ENCODE data around the gene GABBR2.

Gene GABBR2

GRCh38 chr9:98363644-98364043 lies 345.1 kb downstream of the GABBR2 start:
- Mint-ChIP-seq H3K4me1 (no peaks in the 10 kb centered on the region), H3K27me3 (peaks cover 10% of the 10 kb centered on the region), H3K9me3 (peaks cover 9% of the 10 kb centered on the region), H3K27ac (no peak overlapping the region), H3K36me3 (peaks cover 4% of the 10 kb centered on the region), H3K4me3 (no peak overlapping the region)
- ATAC-seq, result no peak

DNA sequence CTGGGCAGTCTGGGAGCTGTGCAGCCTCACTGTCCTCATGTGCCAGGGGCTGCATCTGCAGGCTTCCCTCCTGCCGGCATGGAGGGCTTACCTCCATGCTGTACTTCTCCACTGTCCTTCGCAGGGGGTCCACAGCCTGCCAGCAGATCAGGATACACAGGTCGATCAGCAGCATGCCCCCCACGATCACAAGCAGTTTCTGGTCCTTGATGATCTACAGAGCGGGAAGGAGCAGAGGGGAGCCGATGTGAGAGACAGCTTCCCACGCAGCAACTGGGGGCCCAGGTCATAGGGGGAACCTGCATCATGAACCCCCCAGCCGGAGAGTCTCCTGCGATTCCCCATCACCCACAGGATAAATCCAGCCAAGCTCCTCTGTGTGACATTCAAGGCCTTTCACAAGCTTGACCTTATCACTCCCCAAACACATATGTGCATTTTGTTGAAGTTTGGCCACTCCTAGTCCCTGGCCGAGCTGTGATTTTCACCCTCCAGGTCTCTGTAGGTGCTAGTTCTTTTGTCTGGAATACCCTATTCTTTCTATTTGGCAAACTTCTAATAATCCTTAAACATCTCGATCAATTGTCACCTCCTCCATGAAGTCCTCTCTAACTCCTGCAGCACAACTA lies 346.0 kb downstream of the GABBR2 start:
- Mint-ChIP-seq H3K27me3 (peaks cover 10% of the 10 kb centered on the region), H3K36me3 (peaks cover 4% of the 10 kb centered on the region), H3K9me3 (peaks cover 9% of the 10 kb centered on the region), H3K4me3 (no peak overlapping the region), H3K4me1 (no peaks in the 10 kb centered on the region), H3K27ac (no peak overlapping the region)
- ATAC-seq, result no peak

- Mint-ChIP-seq H3K9me3 (peaks cover 6% of the 10 kb centered on the region), H3K4me3 (no peak overlapping the region), H3K27me3 (peaks cover 10% of the 10 kb centered on the region), H3K4me1 (no peaks in the 10 kb centered on the region), H3K36me3 (peaks cover 4% of the 10 kb centered on the region), H3K27ac (no peak overlapping the region)
- no peak for ATAC-seq
Observed at GRCh38 chr9:98361645-98362044, 347.1 kb downstream of the GABBR2 start.

DNA sequence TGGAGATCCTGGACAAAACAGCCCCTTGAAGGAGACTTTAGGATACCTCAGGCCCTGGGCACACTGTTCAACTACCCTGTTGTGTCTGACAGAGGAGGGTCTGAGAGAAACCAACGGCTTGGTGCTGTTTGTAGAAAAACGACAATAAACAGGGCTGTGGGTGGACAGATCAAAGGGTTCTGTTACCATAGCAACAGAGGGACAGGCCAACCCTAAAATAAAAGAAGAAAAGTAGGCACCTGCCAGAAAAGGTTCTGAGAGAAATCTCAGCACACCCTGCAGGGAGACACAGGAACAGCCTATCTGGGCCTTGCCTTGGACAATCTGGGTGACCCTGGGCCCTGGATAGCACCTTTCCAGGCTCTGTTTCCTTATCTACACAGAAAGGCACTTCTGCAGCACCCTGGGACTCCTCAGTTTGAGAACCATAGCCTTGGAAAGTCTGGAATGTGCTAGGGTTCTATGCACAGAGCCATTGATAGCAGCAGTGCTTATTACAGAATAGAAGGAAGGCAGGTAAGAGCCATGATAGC lies 348.5 kb downstream of the GABBR2 start:
- ATAC-seq, result no peak
- H3K36me3 Mint-ChIP-seq, result peaks cover 3% of the 10 kb centered on the region

DNA sequence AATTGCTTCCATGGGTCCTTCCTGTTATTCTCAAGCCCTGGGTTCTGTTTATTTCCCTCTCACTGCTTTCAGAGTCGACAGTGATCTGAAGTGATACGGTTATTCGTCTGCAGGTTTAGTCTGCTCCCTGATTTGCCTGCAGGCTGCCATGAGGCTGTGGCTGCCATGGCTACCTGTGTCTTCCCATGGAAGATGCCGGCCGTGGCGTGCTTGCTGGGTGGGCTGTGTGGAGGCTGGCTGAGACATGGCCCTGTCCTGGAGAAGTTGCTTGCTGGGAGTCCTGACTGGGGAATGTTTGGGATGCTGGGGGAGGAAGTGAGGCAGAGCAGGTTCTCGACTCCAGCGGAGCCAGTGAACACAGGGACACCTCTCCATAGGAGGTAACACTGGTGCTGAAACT lies 349.2 kb downstream of the GABBR2 start:
- Mint-ChIP-seq H3K4me3 (no peak overlapping the region), H3K4me1 (no peaks in the 10 kb centered on the region), H3K27me3 (peaks cover 10% of the 10 kb centered on the region), H3K27ac (no peak overlapping the region), H3K9me3 (no peaks in the 10 kb centered on the region), H3K36me3 (no peaks in the 10 kb centered on the region)
- no peak for ATAC-seq

More for the DNA sequence above, 348.5 kb downstream of the GABBR2 start:
- Mint-ChIP-seq H3K4me3 (no peak overlapping the region), H3K9me3 (peaks cover 4% of the 10 kb centered on the region), H3K27ac (no peak overlapping the region), H3K4me1 (no peaks in the 10 kb centered on the region), H3K27me3 (peaks cover 10% of the 10 kb centered on the region)

DNA sequence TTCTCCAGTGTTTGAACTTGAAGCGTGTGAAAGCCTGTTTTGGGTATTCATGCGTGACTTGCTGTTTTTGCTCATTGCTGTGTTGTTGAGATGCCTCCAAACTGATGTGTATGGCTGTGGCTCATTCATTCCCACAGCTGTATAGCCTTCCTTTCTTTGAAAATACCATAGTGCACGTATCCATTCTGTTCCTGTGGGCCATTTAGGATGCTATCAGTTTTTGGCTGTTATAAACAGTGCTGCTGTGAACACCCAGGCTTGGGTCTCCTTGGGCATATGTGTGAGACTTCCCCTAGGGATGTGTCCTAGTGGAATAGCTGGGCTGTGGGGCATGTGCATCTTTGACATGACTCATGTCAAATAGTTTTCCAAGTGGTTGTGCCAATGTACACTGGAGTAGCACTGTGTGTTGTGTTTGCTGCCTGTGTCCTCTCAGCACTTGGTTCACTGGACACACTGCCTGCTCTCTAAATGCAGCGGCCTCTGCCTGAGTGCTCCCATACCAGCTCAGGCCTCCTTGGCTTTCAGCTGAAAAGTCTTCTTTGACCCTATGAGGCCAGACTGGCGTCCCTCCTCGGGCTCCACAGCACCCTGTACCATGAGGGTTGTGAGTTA lies 350.7 kb downstream of the GABBR2 start:
- Mint-ChIP-seq H3K27me3 (peaks cover 10% of the 10 kb centered on the region), H3K4me1 (no peaks in the 10 kb centered on the region), H3K36me3 (no peaks in the 10 kb centered on the region), H3K27ac (no peak overlapping the region), H3K4me3 (no peak overlapping the region), H3K9me3 (no peaks in the 10 kb centered on the region)
- ATAC-seq, result no peak

GRCh38 chr9:98356953-98357690 lies 351.6 kb downstream of the GABBR2 start:
- Mint-ChIP-seq H3K4me3 (no peak overlapping the region), H3K9me3 (no peaks in the 10 kb centered on the region), H3K27me3 (peaks cover 18% of the 10 kb centered on the region), H3K36me3 (no peaks in the 10 kb centered on the region), H3K27ac (no peak overlapping the region), H3K4me1 (no peaks in the 10 kb centered on the region)
- ATAC-seq, result no peak

DNA sequence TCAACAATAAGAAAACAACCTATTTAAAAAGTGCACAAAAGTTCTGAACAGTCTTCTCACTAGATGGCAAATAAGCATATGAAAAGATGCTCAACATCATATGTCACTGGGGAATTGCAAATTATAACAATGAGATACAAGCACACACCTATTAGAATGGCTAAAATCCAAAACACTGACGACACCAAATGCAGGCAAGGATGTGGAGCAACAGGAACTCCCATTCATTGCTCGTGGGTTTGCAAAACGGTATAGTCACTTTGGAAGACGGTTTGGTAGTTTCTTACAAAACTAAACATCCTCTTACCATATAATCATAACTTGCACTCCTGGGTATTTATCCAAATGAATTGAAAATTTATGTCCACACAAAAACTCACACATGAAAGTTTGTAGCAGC lies 352.4 kb downstream of the GABBR2 start:
- no peak for ATAC-seq
- Mint-ChIP-seq H3K36me3 (peaks cover 5% of the 10 kb centered on the region), H3K27me3 (peaks cover 22% of the 10 kb centered on the region), H3K4me3 (no peak overlapping the region), H3K9me3 (peaks cover 4% of the 10 kb centered on the region), H3K4me1 (no peaks in the 10 kb centered on the region), H3K27ac (no peak overlapping the region)

GRCh38 chr9:98351370-98351769 lies 357.4 kb downstream of the GABBR2 start:
- H3K4me3 Mint-ChIP-seq, result no peak overlapping the region
- no peak overlapping the region for H3K27ac Mint-ChIP-seq
- H3K9me3 Mint-ChIP-seq, result peaks cover 12% of the 10 kb centered on the region
- H3K4me1 Mint-ChIP-seq, result no peaks in the 10 kb centered on the region
- no peak for ATAC-seq
- peaks cover 34% of the 10 kb centered on the region for H3K27me3 Mint-ChIP-seq
- H3K36me3 Mint-ChIP-seq, result peaks cover 10% of the 10 kb centered on the region

- Mint-ChIP-seq H3K9me3 (peaks cover 12% of the 10 kb centered on the region), H3K4me1 (no peaks in the 10 kb centered on the region), H3K27me3 (peaks cover 31% of the 10 kb centered on the region), H3K36me3 (peaks cover 10% of the 10 kb centered on the region), H3K27ac (no peak overlapping the region), H3K4me3 (no peak overlapping the region)
- no peak for ATAC-seq
Observed at GRCh38 chr9:98347642-98348041, 361.1 kb downstream of the GABBR2 start.

- H3K27me3 Mint-ChIP-seq, result peaks cover 5% of the 10 kb centered on the region
- H3K27ac Mint-ChIP-seq, result no peak overlapping the region
- no peak for ATAC-seq
- H3K36me3 Mint-ChIP-seq, result no peaks in the 10 kb centered on the region
- peaks cover 4% of the 10 kb centered on the region for H3K9me3 Mint-ChIP-seq
- H3K4me1 Mint-ChIP-seq, result no peaks in the 10 kb centered on the region
- H3K4me3 Mint-ChIP-seq, result no peak overlapping the region
Observed at GRCh38 chr9:98345011-98345410, 363.7 kb downstream of the GABBR2 start.

DNA sequence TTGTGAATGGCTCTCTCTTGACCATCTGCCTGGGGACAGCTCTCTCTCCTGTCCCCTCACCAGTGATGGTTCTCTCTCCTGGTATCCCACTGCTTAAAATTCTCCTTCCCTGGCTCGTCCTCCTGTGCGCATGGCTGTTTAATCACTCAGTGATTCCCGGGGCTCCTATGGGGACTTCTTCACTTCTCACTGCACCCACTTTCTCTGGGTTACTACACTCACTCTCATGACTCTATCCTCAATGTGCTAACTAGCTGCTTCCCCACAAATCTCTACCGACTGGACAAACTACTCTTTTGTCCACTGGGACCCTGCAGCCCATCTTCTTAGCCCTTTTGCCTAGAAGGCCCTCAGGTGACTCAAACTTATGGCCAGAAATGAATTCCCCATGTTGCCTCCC lies 364.2 kb downstream of the GABBR2 start:
- Mint-ChIP-seq H3K27ac (no peak overlapping the region), H3K9me3 (peaks cover 4% of the 10 kb centered on the region), H3K36me3 (no peaks in the 10 kb centered on the region), H3K27me3 (peaks cover under 1% of the 10 kb centered on the region), H3K4me1 (no peaks in the 10 kb centered on the region), H3K4me3 (no peak overlapping the region)
- peak; percentile 34 for ATAC-seq

GRCh38 chr9:98342820-98343210 lies 365.9 kb downstream of the GABBR2 start:
- Mint-ChIP-seq H3K36me3 (no peaks in the 10 kb centered on the region), H3K27me3 (no peaks in the 10 kb centered on the region), H3K4me1 (no peaks in the 10 kb centered on the region), H3K4me3 (no peak overlapping the region), H3K27ac (no peak overlapping the region), H3K9me3 (peaks cover under 1% of the 10 kb centered on the region)
- no peak for ATAC-seq

- Mint-ChIP-seq H3K27me3 (no peaks in the 10 kb centered on the region), H3K9me3 (no peaks in the 10 kb centered on the region), H3K4me1 (no peaks in the 10 kb centered on the region), H3K36me3 (no peaks in the 10 kb centered on the region), H3K27ac (no peak overlapping the region), H3K4me3 (no peak overlapping the region)
- no peak for ATAC-seq
Observed at GRCh38 chr9:98342098-98342819, 366.5 kb downstream of the GABBR2 start.

All from stimulated activated memory B cell treated with anti-CD40 and anti-IgM and Interleukin-4, amounts not matched to agents 10 μg/mL and 1 μg/mL and 100 μg/mL, for 72 hours (primary cell).